HG02852 (cell line): ENCODE data around the gene PCBP2.
"Not testable (repeated sequence)": the region's sequence is repeated elsewhere in the genome, so short reads cannot be mapped to it uniquely, and the experiment has no call there.

Source experiments
- ATAC-seq: cut with Tn5 transposase; IDR thresholded peaks from one replicate; pipeline ENCODE4 v1.9.1; 2021; ENCODE audit warnings: mild to moderate bottlenecking, moderate library complexity; ENCODE audit not compliant: unreplicated experiment

The PCBP2 gene

GRCh38 chr12:53451661-53452158 lies at the start of gene PCBP2:
Gene PCBP2, plus strand, starts transcription at chr12:53452102. Its CDS starts 2,699 bp downstream, at chr12:53454801.
- ATAC-seq = peak; percentile 94

GRCh38 chr12:53402351-53402750 lies 49.6 kb upstream of the PCBP2 start:
- not testable (repeated sequence) for ATAC-seq

GRCh38 chr12:53402871-53403270 lies 49.0 kb upstream of the PCBP2 start:
- no peak for ATAC-seq

GRCh38 chr12:53410951-53411350 lies 41.0 kb upstream of the PCBP2 start:
- no peak for ATAC-seq

- no peak for ATAC-seq
Measured at GRCh38 chr12:53413485-53414204, 38.3 kb upstream of the PCBP2 start.

GRCh38 chr12:53414756-53415417 lies 37.0 kb upstream of the PCBP2 start:
- ATAC-seq = no peak

- not testable (repeated sequence) for ATAC-seq
Measured at GRCh38 chr12:53415752-53416389, 36.0 kb upstream of the PCBP2 start.

GRCh38 chr12:53417291-53417816 lies 34.5 kb upstream of the PCBP2 start:
- ATAC-seq = not testable (repeated sequence)

GRCh38 chr12:53418221-53418620 lies 33.7 kb upstream of the PCBP2 start:
- ATAC-seq = no peak

GRCh38 chr12:53419756-53420155 lies 32.1 kb upstream of the PCBP2 start:
- ATAC-seq = no peak

GRCh38 chr12:53422247-53422646 lies 29.7 kb upstream of the PCBP2 start:
- not testable (repeated sequence) for ATAC-seq

GRCh38 chr12:53423597-53423996 lies 28.3 kb upstream of the PCBP2 start, which contains the start of gene AMHR2:
Gene AMHR2, plus strand, starts transcription at chr12:53423855. Its CDS starts 80 bp downstream, at chr12:53423935.
- no peak for ATAC-seq

- no peak for ATAC-seq
Measured at GRCh38 chr12:53424626-53425514, 27.0 kb upstream of the PCBP2 start.

- ATAC-seq = no peak
Measured at GRCh38 chr12:53425515-53426150, 26.3 kb upstream of the PCBP2 start.

- no peak for ATAC-seq
Measured at GRCh38 chr12:53427905-53428594, 23.9 kb upstream of the PCBP2 start.

GRCh38 chr12:53428741-53429140 lies 23.2 kb upstream of the PCBP2 start:
- ATAC-seq = no peak

GRCh38 chr12:53430116-53430515 lies 21.8 kb upstream of the PCBP2 start:
- no peak for ATAC-seq

- no peak for ATAC-seq
Measured at GRCh38 chr12:53431187-53431586, 20.7 kb upstream of the PCBP2 start.

GRCh38 chr12:53435326-53435725 lies 16.6 kb upstream of the PCBP2 start:
- not testable (repeated sequence) for ATAC-seq
